Vagina (tissue), 2 donors: Measurements from ENCODE around the gene KDM4D. TPM values are rescaled to one million over a fixed set of nuclear protein-coding genes. Genes with fewer than 3 reads are reported as not detected.

Experiments
- DNase-seq, 2 donors: peaks; one replicate each; pipeline ENCODE4 v3.0.0-alpha.2; 2017; ENCODE audit errors: extremely low spot score in 2 of 2
- H3K27ac ChIP-seq: fragments of 200-600 bp; sonication (generic); one replicate; pipeline ENCODE4 v1.5.1; 2019
- H3K27me3 ChIP-seq: fragments of 200-600 bp; sonication (generic); one replicate; pipeline ENCODE4 v1.5.1; 2019
- H3K36me3 ChIP-seq, 2 donors: fragments of 200-600 bp; sonication (generic); one replicate each; pipeline ENCODE4 v1.5.1; 2017 to 2019
- H3K4me1 ChIP-seq: fragments of 200-600 bp; sonication (generic); one replicate; pipeline ENCODE4 v1.5.1; 2019
- H3K4me3 ChIP-seq, 2 donors: fragments of 200-600 bp; sonication (generic); 1 replicate in 1 of 2; 2 replicates in 1 of 2; pipeline ENCODE4 v1.5.1; 2016 to 2019
- H3K9me3 ChIP-seq: fragments of 200-600 bp; sonication (generic); one replicate; pipeline ENCODE4 v1.5.1; 2019
- CTCF ChIP-seq, 3 experiments: fragments of 450-650 bp in 2 of 3; fragments of 200-600 bp in 1 of 3; sonication (generic) in 1 of 3; IDR thresholded peaks; one replicate each; pipeline ENCODE4 v1.5.1; 2017 to 2019; ENCODE audit warnings: antibody characterized with exemption in 3 of 3, mild to moderate bottlenecking in 2 of 3, moderate library complexity in 2 of 3
- POLR2A ChIP-seq, 2 donors: fragments of 450-650 bp; IDR thresholded peaks; one replicate each; pipeline ENCODE4 v1.6.1; 2017; ENCODE audit warnings: antibody characterized with exemption in 2 of 2, mild to moderate bottlenecking in 2 of 2, moderate library complexity in 2 of 2
- POLR2AphosphoS5 ChIP-seq, 2 donors: sonication (generic); formaldehyde crosslinking; IDR thresholded peaks; one replicate each; pipeline ENCODE4 v1.9.0; 2017; ENCODE audit warnings: antibody characterized with exemption in 2 of 2, mild to moderate bottlenecking in 2 of 2, low read depth in 1 of 2; ENCODE audit not compliant: insufficient read depth in 1 of 2
- intact Hi-C: fragments of 100-400 bp; cut with DNase I; formaldehyde crosslinking; loops from one replicate; pipeline ENCODE4 v1.15.1; 2023
- total RNA-seq: library from RNA; depleted of rRNA; stranded (reverse); fragments of >200 nt; gene quantifications from one replicate; pipeline ENCODE4 v1.2.3, GENCODE V29; 2016

Gene KDM4D
- total RNA-seq, 1 donor from 2014 or later: 0.25 TPM

DNA sequence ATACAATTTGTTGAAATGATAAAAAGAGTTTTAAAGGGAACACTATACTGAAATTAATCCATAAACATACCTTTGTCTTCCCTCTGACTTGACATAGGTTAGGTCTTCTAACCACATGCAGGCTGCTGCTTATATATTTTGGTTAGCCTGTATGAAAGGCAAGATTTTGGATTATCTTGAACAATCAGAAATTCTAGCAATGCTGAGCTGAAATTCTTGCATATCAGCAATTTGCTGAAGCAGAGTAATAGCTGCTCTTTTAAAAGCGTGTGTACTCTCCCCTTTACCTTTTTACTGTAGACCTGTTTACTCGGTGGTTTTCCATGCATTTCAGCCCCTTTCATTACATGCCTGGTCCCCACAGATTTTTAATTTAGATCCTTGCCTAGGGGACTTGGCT is 34.2 kb upstream of the KDM4D start:
- H3K9me3 ChIP-seq: no peaks in the 10 kb centered on the region
- H3K4me1 ChIP-seq: peaks cover 14% of the 10 kb centered on the region
- no peaks in the 10 kb centered on the region for H3K27me3 ChIP-seq
- no peaks in the 10 kb centered on the region for H3K36me3 ChIP-seq
- intact Hi-C loops: no loop called here
- H3K4me3 ChIP-seq: no peak overlapping the region
- DNase-seq: no peak
- H3K27ac ChIP-seq: no peak overlapping the region
- TF ChIP-seq POLR2AphosphoS5 (IDR thresholded peaks at IDR 0.05; ENCODE audit: insufficient read depth in 1 of 2, low read depth in 1 of 2): no peak

GRCh38 chr11:94941131-94941530 is 32.4 kb upstream of the KDM4D start:
- Histone ChIP-seq H3K9me3 (no peaks in the 10 kb centered on the region), H3K36me3 (no peaks in the 10 kb centered on the region), H3K4me3 (no peak overlapping the region), H3K27me3 (no peaks in the 10 kb centered on the region), H3K4me1 (peaks cover 10% of the 10 kb centered on the region), H3K27ac (no peak overlapping the region)
- no peak for DNase-seq
- intact Hi-C loops: no loop called here
- TF ChIP-seq POLR2A (IDR thresholded peaks at IDR 0.05) (no peak), CTCF (IDR thresholded peaks at IDR 0.05) (no peak), POLR2AphosphoS5 (IDR thresholded peaks at IDR 0.05; ENCODE audit: insufficient read depth in 1 of 2, low read depth in 1 of 2) (no peak)

DNA sequence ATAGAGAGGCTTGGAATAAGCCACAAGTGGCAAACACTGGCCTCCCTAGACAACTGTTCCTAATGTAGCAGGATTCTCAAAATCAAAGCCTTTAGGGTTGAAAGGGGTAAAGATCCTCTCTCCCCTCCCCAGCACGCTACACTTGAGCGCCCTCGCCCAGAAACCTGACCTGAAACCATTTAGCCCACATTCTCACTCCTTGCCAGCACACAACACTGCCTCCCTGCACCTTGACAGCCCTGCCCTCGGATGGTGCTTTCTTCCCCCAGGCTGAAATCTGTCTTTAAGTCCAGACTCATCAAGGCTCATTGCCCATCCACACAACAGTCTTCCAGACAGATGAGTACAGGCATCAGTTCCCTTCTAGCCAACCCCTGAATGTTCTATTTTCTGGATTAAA is 26.7 kb upstream of the KDM4D start:
- H3K4me3 ChIP-seq: no peak overlapping the region
- H3K27me3 ChIP-seq: no peaks in the 10 kb centered on the region
- no peak for DNase-seq
- no peaks in the 10 kb centered on the region for H3K36me3 ChIP-seq
- H3K4me1 ChIP-seq: no peaks in the 10 kb centered on the region
- H3K9me3 ChIP-seq: no peaks in the 10 kb centered on the region
- TF ChIP-seq POLR2A (IDR thresholded peaks at IDR 0.05): no peak
- TF ChIP-seq POLR2AphosphoS5 (IDR thresholded peaks at IDR 0.05; ENCODE audit: insufficient read depth in 1 of 2, low read depth in 1 of 2): no peak
- TF ChIP-seq CTCF (IDR thresholded peaks at IDR 0.05): no peak
- no peak overlapping the region for H3K27ac ChIP-seq
- intact Hi-C loops: no loop called here

GRCh38 chr11:94948070-94948617 is 25.4 kb upstream of the KDM4D start:
- TF ChIP-seq CTCF (IDR thresholded peaks at IDR 0.05) (no peak), POLR2AphosphoS5 (IDR thresholded peaks at IDR 0.05; ENCODE audit: insufficient read depth in 1 of 2, low read depth in 1 of 2) (no peak), POLR2A (IDR thresholded peaks at IDR 0.05) (no peak)
- Histone ChIP-seq H3K27ac (no peak overlapping the region), H3K27me3 (no peaks in the 10 kb centered on the region), H3K4me1 (no peaks in the 10 kb centered on the region), H3K4me3 (no peak overlapping the region), H3K36me3 (no peaks in the 10 kb centered on the region), H3K9me3 (no peaks in the 10 kb centered on the region)
- no peak for DNase-seq
- intact Hi-C loops: no loop called here

DNA sequence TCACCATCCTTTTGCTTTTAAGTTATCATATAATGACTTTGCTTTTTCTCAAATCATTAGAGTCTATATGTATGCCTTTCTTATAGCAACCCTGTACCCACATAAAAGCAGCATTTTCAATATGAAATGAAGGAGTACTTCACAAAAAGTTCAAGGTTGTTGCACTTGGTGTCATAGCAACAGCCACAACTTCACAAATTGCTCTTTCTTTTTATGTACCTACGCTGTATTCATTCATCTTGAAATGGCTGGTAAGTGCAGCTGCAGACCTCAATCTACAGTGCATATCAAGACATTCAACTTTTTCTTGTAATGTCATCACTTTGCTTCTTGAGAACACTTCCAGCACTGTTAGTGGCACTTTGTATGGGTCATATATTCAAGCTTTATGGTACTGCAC is 18.8 kb upstream of the KDM4D start:
- H3K9me3 ChIP-seq: no peaks in the 10 kb centered on the region
- no peaks in the 10 kb centered on the region for H3K27me3 ChIP-seq
- peaks cover 5% of the 10 kb centered on the region for H3K4me1 ChIP-seq
- DNase-seq: no peak
- no peak overlapping the region for H3K4me3 ChIP-seq
- H3K36me3 ChIP-seq: no peaks in the 10 kb centered on the region
- no peak for TF ChIP-seq POLR2AphosphoS5 (IDR thresholded peaks at IDR 0.05; ENCODE audit: insufficient read depth in 1 of 2, low read depth in 1 of 2)
- TF ChIP-seq CTCF (IDR thresholded peaks at IDR 0.05): no peak
- no peak for TF ChIP-seq POLR2A (IDR thresholded peaks at IDR 0.05)
- no peak overlapping the region for H3K27ac ChIP-seq
- intact Hi-C loops: no loop called here
